Thymus (tissue), 11 donors: Measurements from ENCODE around the gene TRAM2. TPM values are rescaled to one million over a fixed set of nuclear protein-coding genes. Genes with fewer than 3 reads are reported as not detected.
A peak's percentile ranks its signal among the peaks of the same experiment; 100 is the strongest.

Experiments
- DNase-seq, 9 donors: peaks; one replicate each; pipeline ENCODE4 v3.0.0-alpha.2; 2013; ENCODE audit warnings: low spot score in 9 of 9, low read depth in 6 of 9, missing footprints in 1 of 9
- H3K27ac ChIP-seq, 2 donors: one replicate each; pipeline ENCODE4 v1.5.1; 2013; ENCODE audit warnings: control low read depth in 1 of 2, low read depth in 1 of 2, low read length in 1 of 2, mild to moderate bottlenecking in 1 of 2, moderate library complexity in 1 of 2
- H3K27me3 ChIP-seq, 2 donors: one replicate each; pipeline ENCODE4 v1.5.1; 2013; ENCODE audit warnings: low read length in 1 of 2; ENCODE audit not compliant: control insufficient read depth in 2 of 2, insufficient read depth in 1 of 2
- H3K36me3 ChIP-seq, 2 donors: one replicate each; pipeline ENCODE4 v1.5.1; 2013; ENCODE audit warnings: low read length in 1 of 2, mild to moderate bottlenecking in 1 of 2, moderate library complexity in 1 of 2; ENCODE audit not compliant: control insufficient read depth in 2 of 2, insufficient read depth in 2 of 2
- H3K4me1 ChIP-seq, 2 donors: one replicate each; pipeline ENCODE4 v1.5.1; 2013; ENCODE audit warnings: low read length in 2 of 2; ENCODE audit not compliant: control insufficient read depth in 2 of 2, insufficient read depth in 2 of 2
- H3K4me3 ChIP-seq, 2 donors: one replicate each; pipeline ENCODE4 v1.5.1; 2013; ENCODE audit warnings: low read length in 2 of 2, control low read depth in 1 of 2, mild to moderate bottlenecking in 1 of 2
- H3K9me3 ChIP-seq, 2 donors: one replicate each; pipeline ENCODE4 v1.5.1; 2013; ENCODE audit warnings: low read length in 1 of 2, mild to moderate bottlenecking in 1 of 2; ENCODE audit not compliant: control insufficient read depth in 2 of 2, insufficient read depth in 1 of 2
- WGBS: extraction: QIAGEN DNeasy Blood & Tissue Kit; methylation state at CpG from one replicate; pipeline ENCODE4 v1.1.7; 2013; 5-methylcytosine and 5-hydroxymethylcytosine counted together
- polyA plus RNA-seq: library from polyadenylated mRNA; stranded (reverse); fragments of 200-250 nt; gene quantifications from one replicate; pipeline ENCODE4 v1.2.3, GENCODE V29; 2013
- total RNA-seq: library from RNA; stranded (reverse); fragments of 120-200 nt; gene quantifications from one replicate; pipeline ENCODE4 v1.2.4, GENCODE V29; 2013
- donor health status: healthy.

The TRAM2 gene
- total and polyA plus RNA-seq, 2 donors: 3.1 to 3.4 TPM

GRCh38 chr6:52522655-52523054 lies 54.2 kb downstream of the TRAM2 start:
- 94% methylated on average over 3 of the region's 3 CpGs for WGBS
- peaks cover 0 to 3% of the 10 kb centered on the region in 2 donors for H3K36me3 ChIP-seq
- H3K9me3 ChIP-seq: no peaks in the 10 kb centered on the region
- DNase-seq: no peak
- H3K4me3 ChIP-seq: no peak overlapping the region
- no peak overlapping the region for H3K27ac ChIP-seq
- H3K4me1 ChIP-seq: peaks cover 0 to 4% of the 10 kb centered on the region in 2 donors
- no peaks in the 10 kb centered on the region for H3K27me3 ChIP-seq

- Histone ChIP-seq H3K36me3 (peaks cover 0 to 3% of the 10 kb centered on the region in 2 donors), H3K27me3 (no peaks in the 10 kb centered on the region), H3K4me1 (peaks cover 0 to 5% of the 10 kb centered on the region in 2 donors), H3K4me3 (no peak overlapping the region), H3K27ac (no peak overlapping the region), H3K9me3 (no peaks in the 10 kb centered on the region)
- 89% methylated on average over 7 of the region's 7 CpGs for WGBS
- no peak for DNase-seq
These were observed 54.7 kb downstream of the TRAM2 start for GRCh38 chr6:52522151-52522626.

DNA sequence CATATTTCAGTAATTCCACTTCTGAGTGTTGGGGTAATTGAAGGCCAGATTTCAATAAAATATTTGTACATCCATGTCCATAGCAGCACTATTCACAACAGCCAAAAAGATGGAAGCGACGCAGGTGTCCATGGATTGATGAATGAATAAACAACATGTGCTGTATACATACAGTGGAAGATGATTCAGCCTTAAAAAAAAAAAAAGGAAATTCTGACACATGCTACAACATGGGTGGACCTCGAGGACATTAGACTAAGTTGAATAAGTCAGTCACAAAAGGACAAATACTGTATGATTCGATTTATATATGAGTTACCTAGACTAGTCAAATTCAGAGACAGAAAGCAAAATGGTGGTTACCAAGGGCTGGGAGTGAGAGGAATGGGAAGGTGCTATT lies 57.2 kb downstream of the TRAM2 start:
- Histone ChIP-seq H3K9me3 (no peaks in the 10 kb centered on the region), H3K4me1 (peaks cover 0 to 5% of the 10 kb centered on the region in 2 donors), H3K27ac (no peak overlapping the region), H3K27me3 (no peaks in the 10 kb centered on the region), H3K36me3 (peaks cover 0 to 3% of the 10 kb centered on the region in 2 donors), H3K4me3 (no peak overlapping the region)
- DNase-seq: no peak
- 97% methylated on average over 4 of the region's 4 CpGs for WGBS

DNA sequence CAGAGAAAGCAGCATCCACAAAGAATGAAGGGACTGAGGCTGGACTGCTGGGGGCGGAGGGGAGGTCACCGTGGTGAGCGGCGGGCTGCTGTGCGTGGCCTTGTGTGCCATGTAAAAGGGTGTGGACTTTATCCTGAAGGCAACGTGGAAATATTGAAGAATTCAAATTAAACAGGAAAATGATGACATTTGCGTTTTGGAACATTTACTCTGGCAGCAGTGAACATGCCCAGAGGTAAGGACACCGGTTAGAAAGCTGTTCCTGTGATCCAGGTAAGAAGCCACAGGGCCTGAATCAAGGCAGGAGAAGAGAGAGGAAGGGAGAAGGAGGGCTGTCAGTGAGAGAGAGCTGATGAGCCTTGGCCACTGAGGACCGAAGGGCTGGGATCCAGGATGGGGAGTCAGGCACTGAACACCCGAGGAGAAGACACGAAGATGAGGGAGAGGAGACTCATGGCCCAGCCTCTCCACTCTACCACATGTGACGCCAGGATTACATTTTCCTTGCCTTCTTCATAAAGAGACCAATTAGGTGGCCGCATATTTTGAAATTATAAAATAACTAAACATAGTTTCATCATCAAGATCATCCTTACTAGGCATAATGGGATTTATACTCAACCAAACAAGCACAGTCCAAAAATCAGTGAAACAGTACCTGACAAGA lies 58.4 kb downstream of the TRAM2 start:
- no peaks in the 10 kb centered on the region for H3K27me3 ChIP-seq
- DNase-seq: no peak
- WGBS: 97% methylated on average over 13 of the region's 13 CpGs
- peak overlapping the region; percentile 10 to 61 for H3K27ac ChIP-seq
- no peaks in the 10 kb centered on the region for H3K9me3 ChIP-seq
- H3K4me3 ChIP-seq: no peak overlapping the region
- H3K36me3 ChIP-seq: peaks cover 0 to 7% of the 10 kb centered on the region in 2 donors
- H3K4me1 ChIP-seq: peaks cover 0 to 5% of the 10 kb centered on the region in 2 donors

DNA sequence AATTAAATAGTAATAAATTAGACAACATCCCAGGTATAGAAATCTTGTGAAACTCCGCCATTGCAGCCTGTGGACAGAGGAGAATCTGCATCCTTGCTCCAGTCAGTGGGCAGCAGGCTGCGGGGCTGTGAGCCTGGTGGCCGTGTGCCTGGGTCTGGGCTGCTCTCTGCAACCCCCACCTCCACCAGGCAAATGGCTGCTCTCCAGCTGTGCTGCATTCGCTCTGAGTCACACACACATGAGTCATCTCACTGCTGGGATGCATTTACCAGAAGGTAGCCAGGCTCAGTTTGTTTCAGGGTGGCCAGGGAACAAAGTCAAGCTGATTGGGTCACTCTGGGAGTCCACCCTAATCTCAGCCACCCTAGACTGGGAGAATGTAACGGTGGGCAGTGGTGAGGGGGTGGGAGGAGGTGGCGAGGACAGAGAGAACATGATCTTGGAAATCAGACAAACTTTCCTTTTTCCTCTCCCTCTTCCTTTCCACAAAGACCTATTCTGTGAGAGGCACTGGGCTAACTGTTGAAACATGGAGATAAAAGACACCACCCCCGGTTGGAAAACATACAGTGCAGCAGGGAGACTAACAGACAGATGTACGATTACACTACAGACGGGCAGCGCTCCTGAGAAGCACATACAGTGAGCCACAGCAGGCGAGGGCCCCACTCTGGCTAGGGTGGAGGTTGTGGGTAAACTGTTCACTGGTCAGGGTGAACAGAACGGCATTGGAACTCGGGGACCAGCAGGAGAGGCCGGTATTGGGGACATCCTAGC lies 59.2 kb downstream of the TRAM2 start:
- Histone ChIP-seq H3K9me3 (no peaks in the 10 kb centered on the region), H3K4me3 (no peak overlapping the region), H3K4me1 (peaks cover 0 to 5% of the 10 kb centered on the region in 2 donors), H3K27me3 (no peaks in the 10 kb centered on the region), H3K36me3 (peaks cover 0 to 7% of the 10 kb centered on the region in 2 donors), H3K27ac (peak overlapping the region; percentile 10 to 61)
- DNase-seq: no peak
- 94% methylated on average over 14 of the region's 14 CpGs for WGBS

DNA sequence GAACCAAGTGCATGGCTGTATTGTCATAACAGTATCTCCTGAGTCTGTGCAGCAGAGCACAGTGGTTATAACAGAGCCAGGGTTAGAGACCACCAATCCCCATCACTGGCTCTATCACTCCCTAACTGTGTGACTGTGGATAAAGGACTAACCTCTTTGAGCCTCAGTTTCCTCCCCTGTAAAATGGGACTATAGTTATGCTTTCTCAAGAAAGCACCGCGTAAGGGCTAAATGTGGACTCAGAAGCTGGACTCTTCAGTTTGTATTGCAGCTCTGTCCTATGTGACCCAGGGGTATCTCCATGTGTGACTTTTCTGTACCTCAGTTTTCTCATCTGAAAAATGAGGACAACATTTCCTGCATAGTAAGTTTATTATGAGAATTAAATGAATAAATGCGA lies 59.9 kb downstream of the TRAM2 start:
- Histone ChIP-seq H3K27me3 (no peaks in the 10 kb centered on the region), H3K36me3 (peaks cover 0 to 7% of the 10 kb centered on the region in 2 donors), H3K27ac (peak overlapping the region in 1 of 2 donors; percentile 49), H3K4me3 (no peak overlapping the region), H3K9me3 (no peaks in the 10 kb centered on the region), H3K4me1 (peaks cover 0 to 5% of the 10 kb centered on the region in 2 donors)
- WGBS: 99% methylated on average over 3 of the region's 3 CpGs
- no peak for DNase-seq

GRCh38 chr6:52516269-52516668 lies 60.6 kb downstream of the TRAM2 start:
- Histone ChIP-seq H3K4me3 (no peak overlapping the region), H3K9me3 (no peaks in the 10 kb centered on the region), H3K27me3 (no peaks in the 10 kb centered on the region), H3K36me3 (peaks cover 0 to 7% of the 10 kb centered on the region in 2 donors), H3K27ac (peak overlapping the region in 1 of 2 donors; percentile 31), H3K4me1 (peaks cover 0 to 5% of the 10 kb centered on the region in 2 donors)
- DNase-seq: no peak
- WGBS: 98% methylated on average over 1 of the region's 1 CpG

DNA sequence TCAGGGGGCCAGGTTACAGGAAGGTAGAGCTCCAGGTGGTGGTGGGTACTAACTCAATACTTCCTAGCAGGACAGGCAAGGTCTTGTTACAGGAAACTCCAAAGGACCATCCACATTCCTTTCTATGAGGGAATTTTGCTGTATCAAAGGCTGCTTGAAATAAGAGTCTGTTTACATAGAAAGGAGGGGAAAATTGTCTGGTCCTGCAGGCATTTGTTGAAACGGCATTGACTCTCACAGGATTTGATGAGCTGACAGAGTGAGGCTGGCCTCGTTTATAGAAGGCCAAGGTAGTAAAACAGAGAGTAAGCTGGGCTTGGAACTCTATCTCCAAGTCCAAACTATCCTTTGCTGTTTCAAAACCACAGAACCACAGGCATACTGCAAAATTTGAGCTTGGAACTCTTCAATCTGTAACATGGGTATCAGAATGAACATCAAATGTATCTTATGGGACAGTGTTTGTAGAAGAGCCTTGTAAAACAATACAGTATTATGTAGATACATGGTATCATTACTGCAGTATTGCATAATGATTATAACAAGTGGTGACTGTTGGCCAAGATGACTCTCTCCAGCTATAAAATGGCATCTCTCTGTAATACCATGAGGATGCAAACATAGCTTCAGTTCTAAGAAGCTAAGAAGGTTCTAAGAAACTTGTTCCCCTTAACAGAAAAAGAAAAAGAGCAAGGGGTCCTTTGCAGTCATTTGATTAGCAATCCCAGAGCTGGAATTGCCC lies 61.5 kb downstream of the TRAM2 start:
- peak overlapping the region in 1 of 2 donors; percentile 55 for H3K27ac ChIP-seq
- WGBS: 93% methylated on average over 2 of the region's 2 CpGs

More for the DNA sequence above, 61.5 kb downstream of the TRAM2 start:
- peaks cover 0 to 5% of the 10 kb centered on the region in 2 donors for H3K4me1 ChIP-seq
- peaks cover 0 to 7% of the 10 kb centered on the region in 2 donors for H3K36me3 ChIP-seq
- H3K27me3 ChIP-seq: no peaks in the 10 kb centered on the region
- DNase-seq: no peak
- no peaks in the 10 kb centered on the region for H3K9me3 ChIP-seq
- no peak overlapping the region for H3K4me3 ChIP-seq
